NCI-H2196 (cell line): ENCODE results near the gene TNNT3.

Source experiments
- DNase-seq: peaks from one replicate; lab custom pipeline; 2025; ENCODE audit not compliant: unreplicated experiment; lab: John Stamatoyannopoulos, UW

TNNT3 gene

GRCh38 chr11:1921574-1922141 is 2.2 kb downstream of the TNNT3 start:
- no peak for DNase-seq

- DNase-seq: no peak
These were observed 3.1 kb downstream of the TNNT3 start for GRCh38 chr11:1922481-1923081.

- no peak for DNase-seq
These were observed 3.9 kb downstream of the TNNT3 start for GRCh38 chr11:1923201-1923956.

- DNase-seq: no peak
These were observed 4.7 kb downstream of the TNNT3 start for GRCh38 chr11:1924181-1924580.

- no peak for DNase-seq
These were observed 5.3 kb downstream of the TNNT3 start for GRCh38 chr11:1924646-1925372.

- DNase-seq: no peak
These were observed 6.1 kb downstream of the TNNT3 start for GRCh38 chr11:1925373-1926155.

GRCh38 chr11:1926156-1927025 is 6.9 kb downstream of the TNNT3 start:
- no peak for DNase-seq

- DNase-seq: no peak
These were observed 7.7 kb downstream of the TNNT3 start for GRCh38 chr11:1927026-1927847.

GRCh38 chr11:1927848-1928469 is 8.5 kb downstream of the TNNT3 start:
- no peak for DNase-seq

GRCh38 chr11:1928470-1928890 is 9.0 kb downstream of the TNNT3 start:
- DNase-seq: no peak

GRCh38 chr11:1928891-1929541 is 9.5 kb downstream of the TNNT3 start:
- DNase-seq: no peak

- no peak for DNase-seq
These were observed 10.3 kb downstream of the TNNT3 start for GRCh38 chr11:1929621-1930461.

- DNase-seq: no peak
These were observed 10.9 kb downstream of the TNNT3 start for GRCh38 chr11:1930462-1930830.

- DNase-seq: no peak
These were observed 12.0 kb downstream of the TNNT3 start for GRCh38 chr11:1931341-1932104.

- no peak for DNase-seq
These were observed 12.6 kb downstream of the TNNT3 start for GRCh38 chr11:1932105-1932480.

- no peak for DNase-seq
These were observed 13.2 kb downstream of the TNNT3 start for GRCh38 chr11:1932681-1933080.
